Pancreas (tissue), 10 donors: ENCODE data around the gene LRP5. TPM values are rescaled to one million over a fixed set of nuclear protein-coding genes. Genes with fewer than 3 reads are reported as not detected.

ENCODE experiments used
- ATAC-seq, 4 donors: fragments of 200-7000 bp; cut with Tn5 transposase; one replicate each; pipeline versions ENCODE4 v1.8.0 to v1.9.1; 2020; ENCODE audit warnings: mild to moderate bottlenecking in 4 of 4, moderate library complexity in 4 of 4
- DNase-seq, 6 donors: peaks; one replicate each; pipeline ENCODE4 v3.0.0-alpha.2; 2020
- FAIRE-seq: peaks from 2 replicates; lab custom pipeline; 2012; peaks lifted over from hg19 to GRCh38; lab: Jason Lieb, UNC
- H3K27ac ChIP-seq, 4 donors: fragments of 200-600 bp; sonication (generic); 1 replicate in 3 of 4; 2 replicates in 1 of 4; pipeline versions ENCODE4 v1.5.0 to v1.8.0; 2020
- H3K27me3 ChIP-seq, 4 donors: fragments of 200-600 bp; one replicate each; pipeline ENCODE4 v1.8.0; 2021
- H3K36me3 ChIP-seq, 3 donors: fragments of 200-600 bp; sonication (generic) in 1 of 3; one replicate each; pipeline versions ENCODE4 v1.5.0 to v1.8.0; 2020 to 2021
- H3K4me1 ChIP-seq, 3 donors: fragments of 200-600 bp; one replicate each; pipeline ENCODE4 v1.8.0; 2021
- H3K4me3 ChIP-seq, 4 donors: fragments of 200-600 bp; sonication (generic) in 2 of 4; one replicate each; pipeline versions ENCODE4 v1.5.0 to v1.8.0; 2020 to 2021
- H3K9me3 ChIP-seq, 4 donors: fragments of 200-600 bp; one replicate each; pipeline ENCODE4 v1.8.0; 2021
- WGBS, 2 donors: extraction: QIAGEN DNeasy Blood & Tissue Kit; methylation state at CpG; one replicate each; pipeline ENCODE4 v1.1.7; 2013; 5-methylcytosine and 5-hydroxymethylcytosine counted together
- intact Hi-C, 3 donors: fragments of 100-400 bp; cut with DNase I; formaldehyde crosslinking; loops; one replicate each; pipeline versions ENCODE4 v1.11.1 to v1.14.2; 2022
- polyA plus RNA-seq, 2 donors: library from polyadenylated mRNA; stranded (reverse); fragments of 200-250 nt; gene quantifications; one replicate each; pipeline ENCODE4 v1.2.3, GENCODE V29; 2013
- total RNA-seq, 6 donors: library from RNA; stranded (reverse); fragmentation: NEBNext Ultra II Directional in 4 of 6; extraction: Animal tissue kit (Norgen Biotek cat#: 25700) in 4 of 6; gene quantifications; one replicate each; pipeline versions ENCODE4 v1.2.1 to v1.2.4, GENCODE V29; 2021 to 2023
- TF ChIP-seq, protein P1 (sequence below), 4 donors: fragments of 200-600 bp; sonication (generic) in 3 of 4; IDR thresholded peaks; one replicate each; pipeline versions ENCODE4 v1.5.0 to v1.8.0; 2021; ENCODE audit warnings: antibody characterized with exemption in 4 of 4
- donor health status: healthy with polysubstance abuse.
- donor health status: DM: no; HTN: no; CAD: no; lungs with moderate emphysema.
- donor health status: DM: no; HTN: no; CAD: no.
- donor health status: control.
- donor health status: control.
- donor health status: Bipolar disorder and iron deficiency.
- donor health status: DM: yes; HTN: yes; CAD: no.
- donor health status: DM: no; HTN: no; CAD: no.
- donor health status: DM: no; HTN: no; CAD: no.
- donor health status: DM: yes; HTN: yes; CAD: no.

LRP5 gene
- total RNA-seq, result 10 to 100 TPM; 27.4 to 50.6 (median 31.3) TPM
- 10 to 100 TPM; 43.7 to 62.8 TPM for polyA plus RNA-seq

DNA sequence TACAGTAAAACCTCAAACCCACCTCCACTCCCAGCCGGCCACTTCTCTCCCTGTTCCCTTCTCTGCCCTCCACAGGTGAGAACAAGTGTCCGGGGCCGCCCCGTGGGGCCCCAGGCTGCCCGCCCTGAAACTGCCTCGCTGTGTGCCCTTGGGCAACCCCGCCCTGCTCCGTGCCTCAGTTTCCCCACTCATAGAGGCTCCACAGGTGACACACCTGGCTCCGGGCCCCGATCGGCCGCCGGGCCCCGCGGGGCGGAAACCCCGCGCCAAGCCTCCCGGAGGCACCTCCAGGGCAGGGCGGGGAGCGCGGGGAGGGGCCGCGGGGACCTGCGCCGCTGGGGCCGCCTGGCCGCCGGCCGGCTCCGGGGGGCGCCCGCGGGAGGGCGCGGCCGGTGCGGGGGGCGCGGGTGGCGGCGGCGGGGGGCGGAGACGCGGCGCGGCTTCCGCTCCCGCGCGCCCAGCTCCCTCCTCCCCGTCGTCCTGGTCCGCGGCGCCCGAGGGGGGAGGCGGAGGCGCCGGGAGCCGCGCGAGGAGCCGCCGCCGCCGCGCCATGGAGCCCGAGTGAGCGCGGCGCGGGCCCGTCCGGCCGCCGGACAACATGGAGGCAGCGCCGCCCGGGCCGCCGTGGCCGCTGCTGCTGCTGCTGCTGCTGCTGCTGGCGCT lies at the start of gene LRP5:
Gene LRP5 (plus strand): TSS at position 475 of the 663 bp plus-strand sequence. CDS start 124 bp downstream, at position 599.
- Histone ChIP-seq H3K9me3 (no peaks in the 10 kb centered on the region), H3K27me3 (no peaks in the 10 kb centered on the region), H3K4me3 (peak within 1 kb of the TSS; percentile 53 to 67 (median 60)), H3K27ac (peak within 1 kb of the TSS; percentile 61 to 78 (median 68)), H3K4me1 (peaks cover 0 to 27% (median 6%) of the 10 kb centered on the region in 3 donors), H3K36me3 (no peaks in the 10 kb centered on the region)
- TF ChIP-seq, protein P1, sequence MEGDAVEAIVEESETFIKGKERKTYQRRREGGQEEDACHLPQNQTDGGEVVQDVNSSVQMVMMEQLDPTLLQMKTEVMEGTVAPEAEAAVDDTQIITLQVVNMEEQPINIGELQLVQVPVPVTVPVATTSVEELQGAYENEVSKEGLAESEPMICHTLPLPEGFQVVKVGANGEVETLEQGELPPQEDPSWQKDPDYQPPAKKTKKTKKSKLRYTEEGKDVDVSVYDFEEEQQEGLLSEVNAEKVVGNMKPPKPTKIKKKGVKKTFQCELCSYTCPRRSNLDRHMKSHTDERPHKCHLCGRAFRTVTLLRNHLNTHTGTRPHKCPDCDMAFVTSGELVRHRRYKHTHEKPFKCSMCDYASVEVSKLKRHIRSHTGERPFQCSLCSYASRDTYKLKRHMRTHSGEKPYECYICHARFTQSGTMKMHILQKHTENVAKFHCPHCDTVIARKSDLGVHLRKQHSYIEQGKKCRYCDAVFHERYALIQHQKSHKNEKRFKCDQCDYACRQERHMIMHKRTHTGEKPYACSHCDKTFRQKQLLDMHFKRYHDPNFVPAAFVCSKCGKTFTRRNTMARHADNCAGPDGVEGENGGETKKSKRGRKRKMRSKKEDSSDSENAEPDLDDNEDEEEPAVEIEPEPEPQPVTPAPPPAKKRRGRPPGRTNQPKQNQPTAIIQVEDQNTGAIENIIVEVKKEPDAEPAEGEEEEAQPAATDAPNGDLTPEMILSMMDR (IDR thresholded peaks at IDR 0.05), result no peak
- DNase-seq (peak in 5 of 6 donors; percentile 53 to 78 (median 64)), FAIRE-seq (no peak), ATAC-seq (peak; percentile 36 to 56 (median 46))
- intact Hi-C loops, result no loop called here
- 2 to 12% methylated on average over 16 to 85 of the region's 85 CpGs for WGBS, 2 donors

DNA sequence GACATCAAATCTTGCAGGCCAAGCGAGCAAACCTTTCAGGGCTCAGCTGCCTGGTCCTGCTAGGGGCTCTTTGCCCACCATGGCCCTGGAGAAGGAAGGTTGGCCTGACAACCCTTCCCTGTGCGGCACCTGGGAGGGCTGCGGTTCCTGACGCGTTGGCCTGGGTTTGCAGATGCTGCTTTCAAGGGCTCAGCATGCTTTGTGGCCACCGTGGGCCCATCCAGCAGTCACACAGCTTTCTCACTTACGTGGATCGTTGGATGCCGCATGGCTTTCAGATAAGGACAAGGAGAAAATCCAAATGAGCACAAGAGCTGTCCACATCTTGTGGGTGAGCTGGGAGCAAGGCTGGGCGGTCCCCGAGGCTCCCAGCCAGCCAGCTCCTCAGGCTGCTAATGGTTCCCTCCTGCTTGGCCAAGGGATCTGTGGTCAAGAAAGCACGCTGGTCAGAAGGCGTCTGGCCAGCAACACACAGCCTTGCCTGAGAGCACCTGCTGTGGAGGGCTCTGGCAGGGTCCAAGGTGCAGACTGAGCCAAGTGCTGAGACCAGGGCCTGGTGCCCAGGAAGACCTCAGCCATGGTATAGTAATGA lies 48.9 kb upstream of the LRP5 start:
- ATAC-seq, result no peak
- intact Hi-C loops, result loop anchor here in 1 of 3 donors (10.0 kb wide), 1 partner anchor 171 kb away; no protein-coding TSS in a partner anchor
- Histone ChIP-seq H3K4me3 (no peak overlapping the region), H3K9me3 (no peaks in the 10 kb centered on the region), H3K4me1 (no peaks in the 10 kb centered on the region), H3K27ac (no peak overlapping the region), H3K27me3 (no peaks in the 10 kb centered on the region), H3K36me3 (peaks cover 0 to 47% (median 6%) of the 10 kb centered on the region in 3 donors)
- TF ChIP-seq, protein P1 (IDR thresholded peaks at IDR 0.05), result no peak
- no peak for DNase-seq
- no peak for FAIRE-seq
- 91% methylated on average over 13 of the region's 13 CpGs for WGBS, 2 donors

DNA sequence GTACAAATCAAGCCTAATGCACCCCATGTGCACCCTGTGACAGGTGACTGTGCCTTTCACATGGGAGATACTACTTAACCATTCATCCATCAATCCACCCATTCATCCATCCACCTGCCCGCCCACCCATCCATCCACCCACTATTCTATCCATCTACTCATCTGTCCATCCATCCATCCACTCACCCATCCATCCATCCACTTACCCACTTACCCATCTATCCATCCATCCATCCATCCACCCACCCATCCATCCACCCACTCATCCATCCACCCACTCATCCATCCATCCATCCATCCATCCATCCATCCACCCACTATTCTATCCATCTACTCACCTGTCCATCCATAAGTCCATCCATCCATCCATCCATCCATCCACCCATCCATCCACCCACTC lies 48.1 kb upstream of the LRP5 start:
- intact Hi-C loops, result loop anchor here in 1 of 3 donors (10.0 kb wide), 1 partner anchor 171 kb away; no protein-coding TSS in a partner anchor
- 98 to 100% methylated on average over 1 of the region's 1 CpG for WGBS, 2 donors
- DNase-seq, result no peak
- Histone ChIP-seq H3K9me3 (no peaks in the 10 kb centered on the region), H3K4me3 (no peak overlapping the region), H3K27ac (no peak overlapping the region), H3K4me1 (peaks cover 0 to 3% (median 0%) of the 10 kb centered on the region in 3 donors), H3K36me3 (peaks cover 0 to 47% (median 6%) of the 10 kb centered on the region in 3 donors), H3K27me3 (no peaks in the 10 kb centered on the region)
- TF ChIP-seq, protein P1 (IDR thresholded peaks at IDR 0.05), result no peak
- FAIRE-seq, result no peak
- no peak for ATAC-seq

DNA sequence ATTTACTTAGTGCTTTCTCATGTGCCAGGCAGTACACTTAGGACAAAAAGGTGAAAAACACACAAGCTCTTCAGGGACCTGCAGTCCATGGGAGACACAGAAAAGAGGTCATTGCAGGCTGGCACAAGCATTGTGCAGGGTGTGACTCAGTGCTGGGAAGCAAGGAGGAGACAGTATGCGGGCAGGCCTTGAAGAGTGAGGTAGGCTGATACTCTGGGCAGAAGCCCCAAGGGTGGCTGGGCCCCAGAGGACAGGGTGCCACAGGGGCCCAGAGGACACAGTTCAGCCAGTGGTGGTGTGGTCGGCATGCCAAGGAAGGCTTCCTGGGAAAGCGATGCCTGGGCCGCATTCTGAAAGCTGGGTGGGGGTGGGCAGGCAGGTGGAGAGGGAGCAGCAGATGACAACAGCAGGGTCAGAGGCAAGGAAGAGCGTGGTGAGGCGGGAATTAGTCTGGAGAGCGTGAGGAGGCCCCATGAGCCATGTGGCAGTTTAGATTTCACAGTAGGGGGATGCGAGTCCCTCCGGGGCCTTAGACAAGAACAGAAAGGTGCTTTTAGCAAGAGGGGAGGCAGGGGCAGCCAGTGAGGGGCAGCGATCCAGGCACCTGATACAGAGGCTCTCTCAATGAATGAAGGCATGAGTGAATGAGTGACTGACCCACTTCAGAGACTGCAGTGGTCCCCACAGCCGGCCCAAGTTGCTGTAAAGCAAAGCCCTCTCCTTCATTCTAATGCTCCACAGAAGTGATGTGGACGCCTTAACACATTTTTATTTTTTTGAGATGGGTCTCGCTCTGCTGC lies 47.5 kb upstream of the LRP5 start:
- Histone ChIP-seq H3K36me3 (peaks cover 0 to 47% (median 6%) of the 10 kb centered on the region in 3 donors), H3K9me3 (no peaks in the 10 kb centered on the region), H3K4me1 (peaks cover 0 to 10% (median 3%) of the 10 kb centered on the region in 3 donors), H3K27ac (no peak overlapping the region), H3K27me3 (no peaks in the 10 kb centered on the region), H3K4me3 (no peak overlapping the region)
- TF ChIP-seq, protein P1 (IDR thresholded peaks at IDR 0.05), result no peak
- no peak for FAIRE-seq
- WGBS, 2 donors, result 90 to 92% methylated on average over 13 of the region's 13 CpGs
- no peak for ATAC-seq
- DNase-seq, result no peak
- intact Hi-C loops, result loop anchor here in 1 of 3 donors (10.0 kb wide), 1 partner anchor 170 kb away; no protein-coding TSS in a partner anchor
